GM18907 (cell line): ENCODE data around the gene OR4B1.

Experiments used
- ATAC-seq: cut with Tn5 transposase; IDR thresholded peaks from one replicate; pipeline ENCODE4 v1.9.1; 2021; ENCODE audit warnings: mild to moderate bottlenecking, moderate library complexity; ENCODE audit not compliant: unreplicated experiment

The OR4B1 gene

GRCh38 chr11:48248902-48249301 is 32.3 kb downstream of the OR4B1 start:
- ATAC-seq = no peak

- ATAC-seq = no peak
Measured at GRCh38 chr11:48261600-48261999, 45.0 kb downstream of the OR4B1 start.

GRCh38 chr11:48263423-48263911 is 46.9 kb downstream of the OR4B1 start, which contains the start of gene OR4X1:
TSS of gene OR4X1 (plus strand) at chr11:48263861. CDS start at chr11:48263861, 0 bp downstream.
- no peak for ATAC-seq
